GM19438 (cell line): ENCODE data around the gene ZBED2.

ENCODE experiments used
- ATAC-seq: cut with Tn5 transposase; IDR thresholded peaks from one replicate; pipeline ENCODE4 v1.9.1; 2021; ENCODE audit warnings: low read depth; ENCODE audit not compliant: unreplicated experiment

The ZBED2 gene

GRCh38 chr3:111605018-111605417, 9.9 kb upstream of the ZBED2 start:
- no peak for ATAC-seq

- ATAC-seq = no peak
Observed at GRCh38 chr3:111604119-111604518, 9.0 kb upstream of the ZBED2 start.

GRCh38 chr3:111603679-111604078, 8.5 kb upstream of the ZBED2 start:
- ATAC-seq = no peak

GRCh38 chr3:111601810-111602209, 6.7 kb upstream of the ZBED2 start:
- no peak for ATAC-seq

GRCh38 chr3:111598552-111598951, 3.4 kb upstream of the ZBED2 start:
- ATAC-seq = no peak

- ATAC-seq = no peak
Observed at GRCh38 chr3:111598139-111598538, 3.0 kb upstream of the ZBED2 start.

- no peak for ATAC-seq
Observed at GRCh38 chr3:111596328-111596727, 1.2 kb upstream of the ZBED2 start.

GRCh38 chr3:111594781-111595180, 365 bp downstream of the ZBED2 start:
- ATAC-seq = no peak

GRCh38 chr3:111594205-111594604, 941 bp downstream of the ZBED2 start:
- peak; percentile 70 for ATAC-seq

- peak; percentile 7 for ATAC-seq
Observed at GRCh38 chr3:111593666-111594065, 1.5 kb downstream of the ZBED2 start.

GRCh38 chr3:111592936-111593335, 2.2 kb downstream of the ZBED2 start:
- ATAC-seq = no peak

- no peak for ATAC-seq
Observed at GRCh38 chr3:111592143-111592542, 3.0 kb downstream of the ZBED2 start.

GRCh38 chr3:111591555-111591954, 3.6 kb downstream of the ZBED2 start:
- ATAC-seq = no peak

GRCh38 chr3:111590143-111590491, 5.0 kb downstream of the ZBED2 start:
- no peak for ATAC-seq

GRCh38 chr3:111589303-111590142, 5.6 kb downstream of the ZBED2 start:
- no peak for ATAC-seq

- ATAC-seq = no peak
Observed at GRCh38 chr3:111588527-111588926, 6.6 kb downstream of the ZBED2 start.

- ATAC-seq = no peak
Observed at GRCh38 chr3:111585217-111585616, 9.9 kb downstream of the ZBED2 start.

GRCh38 chr3:111584744-111585143, 10.4 kb downstream of the ZBED2 start:
- no peak for ATAC-seq

- ATAC-seq = no peak
Observed at GRCh38 chr3:111582120-111582474, 13.0 kb downstream of the ZBED2 start.

- ATAC-seq = no peak
Observed at GRCh38 chr3:111581403-111582119, 13.6 kb downstream of the ZBED2 start.

GRCh38 chr3:111579495-111579894, 15.7 kb downstream of the ZBED2 start:
- no peak for ATAC-seq

- no peak for ATAC-seq
Observed at GRCh38 chr3:111578867-111579266, 16.3 kb downstream of the ZBED2 start.
